22Rv1 (cell line): ENCODE results near the gene PPP1CA.

ENCODE experiments used
- H3K27ac ChIP-seq: fragments of 450-650 bp; 2 replicates; pipeline ENCODE4 v1.5.1; 2017
- ZFX ChIP-seq: fragments of 450-650 bp; IDR thresholded peaks from 2 replicates; pipeline ENCODE4 v1.6.1; 2017; ENCODE audit warnings: antibody characterized with exemption, borderline replicate concordance
- TF ChIP-seq, protein P1 (sequence below): fragments of 450-650 bp; IDR thresholded peaks from 2 replicates; pipeline ENCODE4 v1.5.1; 2017; ENCODE audit warnings: mild to moderate bottlenecking

Gene PPP1CA

DNA sequence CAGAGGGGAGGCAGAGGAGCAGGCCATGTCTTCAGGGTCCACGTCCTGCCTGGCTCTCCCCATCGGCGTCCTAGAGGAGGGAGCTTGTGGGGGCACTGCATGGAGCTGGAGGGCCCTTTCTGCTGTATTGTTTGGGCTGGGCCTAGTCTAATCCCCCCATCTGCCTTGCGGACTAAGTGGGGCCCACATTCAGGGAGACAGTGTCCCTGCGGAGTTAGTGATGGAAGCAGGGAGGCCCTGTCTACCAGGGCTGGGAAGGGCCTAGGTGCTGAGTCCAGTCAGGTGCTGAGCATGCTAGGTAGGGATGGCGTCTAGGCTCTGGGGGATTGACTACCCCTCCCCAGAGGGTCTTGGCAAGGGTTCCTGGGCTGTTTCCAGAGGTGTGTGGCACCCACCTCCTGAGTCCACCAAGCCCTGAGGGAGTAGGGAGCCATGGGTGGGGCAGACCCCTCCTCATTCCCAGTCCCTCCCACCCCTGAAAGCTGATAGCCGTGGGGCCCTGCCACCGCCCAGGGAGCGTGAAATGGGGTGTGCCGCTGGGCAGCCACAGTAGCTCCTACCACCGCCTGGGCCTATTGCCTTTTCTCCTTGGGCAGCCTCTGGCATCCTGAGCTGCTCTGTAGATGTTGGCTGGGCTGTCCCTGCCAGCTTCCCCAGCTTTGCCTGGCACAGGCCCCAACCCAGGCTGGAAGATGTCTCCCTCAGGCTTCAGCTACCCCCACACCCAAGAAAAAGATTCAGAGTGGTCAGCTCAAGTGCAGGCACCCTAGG lies 46.5 kb downstream of the PPP1CA start:
- H3K27ac ChIP-seq, result peak overlapping the region; percentile 88
- TF ChIP-seq, protein P1, sequence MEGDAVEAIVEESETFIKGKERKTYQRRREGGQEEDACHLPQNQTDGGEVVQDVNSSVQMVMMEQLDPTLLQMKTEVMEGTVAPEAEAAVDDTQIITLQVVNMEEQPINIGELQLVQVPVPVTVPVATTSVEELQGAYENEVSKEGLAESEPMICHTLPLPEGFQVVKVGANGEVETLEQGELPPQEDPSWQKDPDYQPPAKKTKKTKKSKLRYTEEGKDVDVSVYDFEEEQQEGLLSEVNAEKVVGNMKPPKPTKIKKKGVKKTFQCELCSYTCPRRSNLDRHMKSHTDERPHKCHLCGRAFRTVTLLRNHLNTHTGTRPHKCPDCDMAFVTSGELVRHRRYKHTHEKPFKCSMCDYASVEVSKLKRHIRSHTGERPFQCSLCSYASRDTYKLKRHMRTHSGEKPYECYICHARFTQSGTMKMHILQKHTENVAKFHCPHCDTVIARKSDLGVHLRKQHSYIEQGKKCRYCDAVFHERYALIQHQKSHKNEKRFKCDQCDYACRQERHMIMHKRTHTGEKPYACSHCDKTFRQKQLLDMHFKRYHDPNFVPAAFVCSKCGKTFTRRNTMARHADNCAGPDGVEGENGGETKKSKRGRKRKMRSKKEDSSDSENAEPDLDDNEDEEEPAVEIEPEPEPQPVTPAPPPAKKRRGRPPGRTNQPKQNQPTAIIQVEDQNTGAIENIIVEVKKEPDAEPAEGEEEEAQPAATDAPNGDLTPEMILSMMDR, result no peak
- no peak for TF ChIP-seq ZFX

DNA sequence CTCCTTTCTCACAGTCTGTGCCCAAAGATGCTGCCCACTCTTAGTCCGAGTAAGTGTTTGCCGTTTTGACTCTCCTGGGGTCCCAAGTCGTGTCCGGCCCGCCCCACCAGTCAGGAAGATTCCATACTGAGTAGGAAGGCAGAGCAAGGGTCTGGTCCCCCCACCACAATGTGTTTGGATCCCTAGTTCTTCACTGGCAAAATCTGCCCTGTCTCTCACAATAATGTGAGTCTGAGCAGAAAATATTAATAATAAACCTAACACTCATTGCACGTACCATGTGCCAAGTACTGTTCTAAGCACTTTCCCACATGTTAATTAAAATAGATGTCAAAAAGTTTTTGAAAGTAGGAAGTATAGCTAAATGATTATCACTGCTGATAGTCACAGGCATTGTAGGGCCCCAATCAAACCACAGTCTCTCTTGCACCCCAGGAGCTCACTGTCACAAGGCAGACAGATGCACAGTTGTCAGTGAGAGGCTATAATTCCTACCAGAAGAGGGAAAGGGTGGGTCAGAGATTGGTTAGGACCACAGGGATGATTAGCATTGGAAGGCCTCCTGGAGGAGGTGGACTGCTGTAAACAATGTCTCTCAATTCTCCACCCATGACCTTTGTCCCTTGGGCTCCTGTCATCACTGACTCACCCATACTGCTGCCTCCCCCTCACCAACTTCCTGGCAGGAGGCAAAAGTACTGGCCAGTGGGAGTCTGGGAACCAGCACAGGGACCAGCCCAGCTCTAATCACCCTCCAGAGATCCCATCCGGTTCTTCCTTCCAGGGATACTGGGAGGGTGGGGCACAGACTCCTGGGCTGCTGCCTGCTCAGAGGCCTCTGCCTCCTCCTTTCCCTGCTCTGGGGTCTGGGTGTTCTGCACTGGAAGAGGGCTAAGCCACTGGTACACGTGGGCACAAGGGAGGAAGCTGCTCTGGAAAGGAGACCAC lies 47.3 kb downstream of the PPP1CA start:
- H3K27ac ChIP-seq, result peak overlapping the region; percentile 88
- no peak for TF ChIP-seq ZFX
- TF ChIP-seq, protein P1, result no peak

DNA sequence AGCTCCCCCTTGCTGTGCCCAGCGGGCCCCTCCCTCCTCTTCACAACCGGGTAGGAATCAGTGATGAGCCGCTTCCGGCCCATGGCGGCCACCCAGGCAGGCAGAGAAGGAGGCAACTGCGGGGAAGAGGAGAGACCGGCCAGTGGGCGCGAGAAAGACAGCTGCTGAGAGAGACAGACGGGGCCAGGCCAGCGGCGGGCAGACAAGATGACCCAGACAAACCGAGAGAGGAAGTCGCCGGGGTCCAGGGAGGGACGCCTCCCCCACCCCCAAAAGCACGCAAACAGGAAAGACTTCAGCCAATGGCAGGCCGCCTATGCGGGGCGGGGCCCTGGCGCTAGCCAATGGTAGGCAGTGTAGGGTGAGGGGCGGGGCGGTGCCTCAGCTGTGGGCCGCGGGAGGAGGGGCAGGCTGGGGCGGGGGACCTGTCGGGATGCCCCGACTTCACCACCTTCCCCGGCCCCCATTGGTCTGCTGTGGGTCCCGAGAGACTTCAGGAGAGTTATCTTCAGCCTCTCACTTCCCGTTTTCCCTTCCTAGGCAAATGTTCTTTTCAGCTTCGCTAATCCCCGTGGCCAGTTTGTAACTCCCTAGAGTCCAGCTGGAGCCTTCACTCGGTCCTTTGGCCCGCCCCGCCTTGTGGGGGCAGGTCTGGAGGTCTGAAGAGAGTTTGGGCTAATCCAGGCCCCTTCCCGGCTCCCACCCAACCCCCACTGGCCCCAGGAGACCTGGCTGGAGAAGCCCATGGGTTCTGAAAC lies 48.2 kb downstream of the PPP1CA start, which contains the start of gene POLD4:
POLD4 (minus strand) TSS at position 230 of the 758 bp plus-strand sequence; CDS start at position 83, 147 bp downstream.
- TF ChIP-seq ZFX, result no peak
- TF ChIP-seq, protein P1, result no peak
- H3K27ac ChIP-seq, result peak within 1 kb of the TSS; percentile 88

DNA sequence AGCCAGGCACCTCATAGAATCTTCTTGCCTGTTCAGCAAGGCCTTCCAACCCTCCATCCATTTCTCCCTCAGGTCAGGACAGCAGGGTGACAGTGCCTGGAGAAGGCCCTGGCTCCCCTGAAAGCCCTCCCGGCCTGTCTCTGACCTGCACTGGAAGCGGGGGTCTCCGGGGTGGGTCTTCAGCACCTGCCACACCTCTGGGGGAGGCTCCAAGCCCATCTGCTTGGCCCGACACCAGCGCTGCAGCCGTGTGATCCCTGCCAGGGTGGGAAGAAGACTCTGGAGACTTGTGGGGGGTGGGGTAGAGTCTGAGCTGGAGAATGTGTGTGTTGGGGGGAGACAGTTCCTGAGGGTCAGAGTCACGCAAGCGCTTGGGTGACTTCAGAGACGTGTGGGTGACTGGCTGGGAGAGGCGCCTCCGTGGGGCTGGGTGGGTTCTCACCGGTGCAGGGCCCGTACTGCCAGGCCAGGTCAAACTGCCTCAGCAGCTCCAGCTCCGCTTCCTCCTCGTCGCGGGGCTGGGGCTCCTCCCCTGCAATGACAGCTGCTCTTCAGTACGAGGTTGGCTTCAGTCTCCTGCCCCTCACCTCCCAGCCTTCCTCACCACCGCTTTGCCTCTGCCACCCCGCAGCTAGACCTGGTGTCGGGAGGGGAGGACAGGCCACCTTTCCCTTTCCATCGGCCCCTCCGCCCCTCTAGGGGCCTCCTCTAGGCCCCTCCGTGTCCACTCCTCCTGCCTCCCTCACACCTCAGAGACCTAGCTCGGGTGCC lies 48.9 kb downstream of the PPP1CA start:
- no peak for TF ChIP-seq ZFX
- TF ChIP-seq, protein P1, result no peak
- H3K27ac ChIP-seq, result peak overlapping the region; percentile 88

DNA sequence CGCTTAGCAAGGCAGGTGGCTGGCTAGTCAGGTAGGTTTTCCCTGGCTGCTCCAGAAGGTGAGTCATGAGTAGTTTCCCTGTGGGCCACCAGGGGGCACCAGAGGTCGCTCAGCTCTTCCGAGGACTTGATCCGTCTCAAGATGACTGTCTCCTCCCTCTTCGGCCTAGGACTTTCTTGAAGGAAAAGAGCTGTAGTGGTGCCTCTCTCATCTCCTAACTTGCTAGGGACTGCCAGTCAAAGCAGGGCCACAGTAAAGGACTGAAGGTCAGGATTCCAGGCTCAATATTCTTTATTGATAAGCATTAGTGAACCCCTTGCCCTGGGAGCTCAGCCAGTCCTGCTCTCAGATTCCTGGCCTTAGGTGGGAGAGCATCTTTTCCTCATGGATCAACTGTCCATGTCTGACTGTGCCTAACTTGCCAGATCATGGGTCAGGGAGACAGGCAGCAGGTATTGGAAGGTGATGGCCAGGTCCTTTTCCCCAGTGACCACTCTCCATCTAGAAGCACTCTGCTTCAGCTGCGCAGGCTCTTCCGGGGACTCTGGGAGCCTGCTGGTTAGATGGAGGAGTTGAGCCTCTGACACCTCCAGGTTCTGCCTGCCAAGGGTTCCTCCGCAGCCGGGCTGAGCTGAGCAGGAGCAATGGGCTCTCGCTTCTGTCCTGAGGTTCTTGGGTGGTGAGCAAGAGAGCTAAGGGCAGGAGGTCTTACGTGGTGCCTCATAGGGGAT lies 50.2 kb downstream of the PPP1CA start:
- peak overlapping the region; percentile 88 for H3K27ac ChIP-seq
- no peak for TF ChIP-seq ZFX
- TF ChIP-seq, protein P1, result peak; percentile 94

DNA sequence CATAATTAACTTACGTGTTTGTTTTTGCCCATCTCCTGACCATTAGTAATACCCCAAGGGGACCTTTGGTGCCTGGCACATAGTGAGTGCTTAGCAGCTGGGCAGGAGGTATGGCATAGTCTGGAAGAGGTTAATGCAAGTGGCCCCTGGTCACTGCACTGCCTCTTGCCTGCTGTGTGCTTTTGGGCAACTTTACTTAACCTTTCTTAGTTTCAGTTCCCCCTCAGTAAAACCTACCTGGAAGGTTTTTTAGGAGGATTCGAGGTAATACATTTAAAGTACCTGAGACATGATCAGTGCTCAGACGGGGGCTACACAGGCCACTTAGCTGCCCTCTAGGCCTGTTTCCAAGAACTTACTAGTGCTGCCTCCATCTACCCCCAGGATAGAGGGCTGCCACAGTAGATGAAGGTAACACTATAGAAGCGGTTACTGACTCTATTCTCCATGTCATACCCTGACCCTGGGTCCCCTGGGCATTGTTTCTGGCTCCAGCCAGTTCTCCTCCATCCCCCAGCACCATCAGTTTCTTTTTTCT lies 51.7 kb downstream of the PPP1CA start:
- TF ChIP-seq ZFX, result no peak
- TF ChIP-seq, protein P1, result no peak
- peak overlapping the region; percentile 62 for H3K27ac ChIP-seq
